Measurements from ENCODE around the gene PRICKLE2. TPM values are rescaled to one million over a fixed set of nuclear protein-coding genes. Genes with fewer than 3 reads are reported as not detected.
A peak's percentile ranks its signal among the peaks of the same experiment; 100 is the strongest.

PRICKLE2 gene
- total RNA-seq, 1 donor from 2014 or later, result 43.2 TPM

DNA sequence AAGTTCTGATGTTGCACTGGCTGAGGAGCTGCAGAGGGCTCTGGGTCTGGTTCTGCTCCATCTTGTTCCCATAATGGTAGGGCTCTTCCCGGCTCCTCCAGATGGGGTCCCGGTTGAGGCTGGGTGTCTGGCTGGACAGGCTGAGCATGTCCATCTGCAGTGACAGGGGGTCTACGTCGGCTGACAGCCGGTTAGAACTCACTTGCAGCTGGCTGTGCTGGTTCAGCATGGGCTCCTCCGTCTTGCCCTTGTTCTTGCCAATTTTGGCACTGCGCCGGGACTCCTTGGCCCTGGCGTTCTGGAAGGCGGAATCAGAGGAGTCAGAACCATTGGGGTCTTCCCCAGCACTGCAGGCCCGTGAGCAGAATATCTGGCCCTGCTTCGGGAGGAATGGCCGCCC, 78.1 kb downstream of the PRICKLE2 start:
- Mint-ChIP-seq H3K4me1 (peaks cover 45% of the 10 kb centered on the region), H3K27me3 (ENCODE audit: low read depth) (peaks cover 36% of the 10 kb centered on the region), H3K4me3 (no peak overlapping the region), H3K9me3 (no peaks in the 10 kb centered on the region), H3K27ac (no peak overlapping the region), H3K36me3 (peaks cover 44% of the 10 kb centered on the region)
- TF ChIP-seq, protein P1, sequence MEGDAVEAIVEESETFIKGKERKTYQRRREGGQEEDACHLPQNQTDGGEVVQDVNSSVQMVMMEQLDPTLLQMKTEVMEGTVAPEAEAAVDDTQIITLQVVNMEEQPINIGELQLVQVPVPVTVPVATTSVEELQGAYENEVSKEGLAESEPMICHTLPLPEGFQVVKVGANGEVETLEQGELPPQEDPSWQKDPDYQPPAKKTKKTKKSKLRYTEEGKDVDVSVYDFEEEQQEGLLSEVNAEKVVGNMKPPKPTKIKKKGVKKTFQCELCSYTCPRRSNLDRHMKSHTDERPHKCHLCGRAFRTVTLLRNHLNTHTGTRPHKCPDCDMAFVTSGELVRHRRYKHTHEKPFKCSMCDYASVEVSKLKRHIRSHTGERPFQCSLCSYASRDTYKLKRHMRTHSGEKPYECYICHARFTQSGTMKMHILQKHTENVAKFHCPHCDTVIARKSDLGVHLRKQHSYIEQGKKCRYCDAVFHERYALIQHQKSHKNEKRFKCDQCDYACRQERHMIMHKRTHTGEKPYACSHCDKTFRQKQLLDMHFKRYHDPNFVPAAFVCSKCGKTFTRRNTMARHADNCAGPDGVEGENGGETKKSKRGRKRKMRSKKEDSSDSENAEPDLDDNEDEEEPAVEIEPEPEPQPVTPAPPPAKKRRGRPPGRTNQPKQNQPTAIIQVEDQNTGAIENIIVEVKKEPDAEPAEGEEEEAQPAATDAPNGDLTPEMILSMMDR (IDR thresholded peaks at IDR 0.05; ENCODE audit: unreplicated experiment), result no peak
- no peak for DNase-seq (ENCODE audit: low spot score in 2 of 2, unreplicated experiment in 2 of 2)

DNA sequence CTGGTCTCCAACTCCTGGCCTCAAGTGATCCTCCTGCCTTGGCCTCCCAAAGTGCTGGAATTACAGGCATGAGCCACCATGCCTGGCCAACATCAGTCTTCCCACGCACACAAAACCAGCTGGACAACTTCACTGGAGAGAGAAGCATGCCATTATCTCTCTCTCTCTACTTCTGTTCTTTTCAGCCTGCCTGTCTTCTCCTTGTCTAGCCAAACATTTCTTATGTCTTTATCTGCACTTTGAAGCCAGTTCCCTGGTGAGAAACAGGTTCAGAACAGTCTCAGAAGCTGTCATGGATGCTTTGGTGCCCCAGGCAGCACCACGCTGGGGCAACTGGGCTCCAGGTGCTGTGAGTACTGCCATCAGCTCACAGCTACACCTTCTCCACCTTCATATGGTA, 79.8 kb downstream of the PRICKLE2 start:
- TF ChIP-seq, protein P1 (IDR thresholded peaks at IDR 0.05; ENCODE audit: unreplicated experiment), result no peak
- H3K36me3 Mint-ChIP-seq, result peaks cover 35% of the 10 kb centered on the region
- no peaks in the 10 kb centered on the region for H3K9me3 Mint-ChIP-seq
- no peak overlapping the region for H3K4me3 Mint-ChIP-seq
- no peak overlapping the region for H3K27ac Mint-ChIP-seq
- H3K27me3 Mint-ChIP-seq (ENCODE audit: low read depth), result peaks cover 38% of the 10 kb centered on the region
- DNase-seq (ENCODE audit: low spot score in 2 of 2, unreplicated experiment in 2 of 2), result no peak
- H3K4me1 Mint-ChIP-seq, result peaks cover 35% of the 10 kb centered on the region

DNA sequence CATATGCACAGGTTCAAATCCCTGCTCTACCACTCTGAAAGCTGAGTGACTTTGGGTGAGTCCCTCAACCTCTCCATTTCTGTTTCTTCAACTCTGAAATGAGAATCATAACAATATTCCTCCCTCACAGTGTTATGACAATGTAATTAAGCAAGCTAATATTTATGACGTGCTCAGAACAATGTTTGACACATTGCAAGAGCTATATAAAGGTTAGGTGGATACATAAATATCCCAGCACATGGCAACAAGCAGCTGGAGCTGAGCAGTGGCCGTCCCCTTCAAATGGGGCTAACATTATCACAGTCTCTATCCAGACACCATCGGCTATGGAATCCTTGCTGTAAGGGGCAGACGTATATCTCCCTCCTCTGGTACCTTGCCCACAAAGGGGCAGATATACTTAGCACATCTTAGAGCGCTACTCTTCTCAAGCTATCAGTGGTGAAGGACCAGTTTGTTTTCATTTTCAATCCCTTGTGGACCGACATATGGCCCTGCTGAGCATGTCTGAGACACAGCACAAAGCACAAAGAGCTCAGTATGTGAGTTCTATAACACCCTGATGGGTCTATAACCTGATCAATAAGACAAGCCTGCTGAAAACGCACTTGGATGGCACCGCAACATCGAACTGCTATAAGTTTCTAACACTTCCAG, 80.9 kb downstream of the PRICKLE2 start:
- Mint-ChIP-seq H3K27ac (peak overlapping the region; percentile 74), H3K27me3 (ENCODE audit: low read depth) (peaks cover 48% of the 10 kb centered on the region), H3K36me3 (peaks cover 43% of the 10 kb centered on the region), H3K4me3 (no peak overlapping the region), H3K4me1 (peaks cover 27% of the 10 kb centered on the region), H3K9me3 (no peaks in the 10 kb centered on the region)
- DNase-seq (ENCODE audit: low spot score in 2 of 2, unreplicated experiment in 2 of 2), result no peak
- TF ChIP-seq, protein P1 (IDR thresholded peaks at IDR 0.05; ENCODE audit: unreplicated experiment), result no peak

DNA sequence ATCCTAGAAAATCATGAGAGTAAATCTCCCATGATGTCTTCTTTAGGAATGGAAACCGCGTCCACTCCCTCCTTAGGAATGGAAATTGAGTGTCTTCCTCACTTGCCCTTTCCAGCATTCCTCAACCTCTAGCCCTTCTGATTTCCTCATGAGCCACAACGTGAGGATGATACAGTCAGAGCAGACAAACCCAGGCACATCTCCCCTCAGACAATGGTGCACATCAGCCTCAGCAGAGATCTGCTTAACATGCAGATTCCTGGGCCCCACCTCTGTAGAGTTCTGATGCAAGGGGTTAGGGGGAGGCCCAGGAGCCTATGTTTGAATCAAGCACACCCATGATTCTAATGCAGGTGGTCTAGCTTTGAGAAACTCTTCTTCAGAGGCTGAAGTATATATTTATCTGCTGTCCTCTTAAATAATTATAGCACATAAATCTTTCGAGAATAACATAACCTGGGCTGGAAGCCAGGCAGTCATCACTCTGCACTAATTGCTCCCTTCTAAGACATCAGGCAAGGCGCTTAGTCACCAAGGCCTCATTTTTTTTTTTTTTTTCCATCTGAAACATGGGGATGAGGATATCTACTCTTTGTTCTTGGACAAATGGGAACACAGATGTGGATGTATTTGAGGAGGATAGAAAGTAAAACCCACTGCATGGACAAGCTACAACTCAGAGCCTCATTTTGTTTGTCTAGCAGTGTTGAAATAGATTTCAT, 81.7 kb downstream of the PRICKLE2 start:
- peaks cover 45% of the 10 kb centered on the region for H3K27me3 Mint-ChIP-seq (ENCODE audit: low read depth)
- peaks cover 41% of the 10 kb centered on the region for H3K36me3 Mint-ChIP-seq
- TF ChIP-seq, protein P1 (IDR thresholded peaks at IDR 0.05; ENCODE audit: unreplicated experiment), result no peak
- no peak overlapping the region for H3K4me3 Mint-ChIP-seq
- no peaks in the 10 kb centered on the region for H3K9me3 Mint-ChIP-seq
- no peak for DNase-seq (ENCODE audit: low spot score in 2 of 2, unreplicated experiment in 2 of 2)
- H3K4me1 Mint-ChIP-seq, result peaks cover 24% of the 10 kb centered on the region
- H3K27ac Mint-ChIP-seq, result peak overlapping the region; percentile 74

DNA sequence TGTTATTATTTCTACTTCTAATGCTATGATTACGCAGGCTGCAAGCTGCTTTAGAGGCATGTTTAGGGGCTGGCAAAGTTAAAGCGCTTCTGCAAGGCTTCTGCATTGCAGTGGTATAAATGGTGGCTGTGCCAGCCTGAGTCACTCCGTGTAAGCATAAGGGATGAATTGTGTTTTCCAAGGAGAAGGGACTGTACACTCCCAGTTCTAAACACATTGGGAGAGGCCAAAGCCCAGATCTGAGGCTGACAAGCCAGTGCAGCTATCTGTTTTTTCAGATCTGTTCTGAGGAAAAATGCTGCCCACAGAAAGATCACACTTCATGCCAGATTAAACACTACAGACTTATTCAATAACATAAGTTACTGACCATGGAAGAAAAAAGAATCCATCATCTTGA, 83.8 kb downstream of the PRICKLE2 start:
- Mint-ChIP-seq H3K27ac (no peak overlapping the region), H3K9me3 (no peaks in the 10 kb centered on the region), H3K27me3 (ENCODE audit: low read depth) (peaks cover 43% of the 10 kb centered on the region), H3K36me3 (peaks cover 23% of the 10 kb centered on the region), H3K4me3 (no peak overlapping the region), H3K4me1 (peaks cover 25% of the 10 kb centered on the region)
- TF ChIP-seq, protein P1 (IDR thresholded peaks at IDR 0.05; ENCODE audit: unreplicated experiment), result no peak
- DNase-seq (ENCODE audit: low spot score in 2 of 2, unreplicated experiment in 2 of 2), result no peak
